Measurements from ENCODE around the gene RPTOR.

- TF ChIP-seq CTCF (IDR thresholded peaks at IDR 0.05) (no peak), POLR2AphosphoS5 (IDR thresholded peaks at IDR 0.05; ENCODE audit: low read depth, low read length) (no peak)
Observed at GRCh38 chr17:80671039-80671824, 126.6 kb downstream of the RPTOR start.
